H1 (cell line): ENCODE measurements around the gene ESYT1. TPM values are rescaled to one million over a fixed set of nuclear protein-coding genes. Genes with fewer than 3 reads are reported as not detected.

Experiments used
- CTCF ChIA-PET: fragments of 300-600 bp; sonication (Branson Sonifier 250); formaldehyde crosslinking; loops from one replicate; lab custom pipeline; 2021; ENCODE audit not compliant: partially characterized antibody; lab: Charles Lee
- POLR2A ChIA-PET: fragments of 300-600 bp; sonication (Branson Sonifier 250); formaldehyde crosslinking; loops from one replicate; lab custom pipeline; 2021; ENCODE audit warnings: inconsistent platforms; ENCODE audit not compliant: partially characterized antibody; lab: Charles Lee
- DNase-seq, 2 experiments: peaks; one replicate each; pipeline versions ENCODE4 v3.0.0 to v3.0.0-alpha.2; 2010 to 2022; ENCODE audit warnings: low spot score in 2 of 2, low read depth in 1 of 2, mixed read lengths in 1 of 2
- FAIRE-seq: peaks from 2 replicates; lab custom pipeline; 2011; peaks lifted over from hg19 to GRCh38; lab: Jason Lieb, UNC
- H2AFZ ChIP-seq: 2 replicates; pipeline ENCODE4 v1.8.1; 2012; ENCODE audit warnings: low read length, inconsistent platforms
- H2AK5ac ChIP-seq: 2 replicates; pipeline ENCODE4 v1.6.1; 2013; ENCODE audit warnings: low read depth, low read length
- H2BK120ac ChIP-seq: replicated peaks from 2 replicates; pipeline ENCODE3; 2013; ENCODE audit warnings: low read depth, low read length, inconsistent platforms
- H2BK12ac ChIP-seq: 2 replicates; pipeline ENCODE4 v1.6.1; 2013; ENCODE audit warnings: low read depth, low read length
- H2BK15ac ChIP-seq: 2 replicates; pipeline ENCODE4 v1.6.1; 2013; ENCODE audit warnings: low read length
- H2BK20ac ChIP-seq: 2 replicates; pipeline ENCODE4 v1.6.1; 2013; ENCODE audit warnings: low read length
- H2BK5ac ChIP-seq: 2 replicates; pipeline ENCODE4 v1.6.1; 2013; ENCODE audit warnings: low read depth, low read length
- H3K14ac ChIP-seq: 2 replicates; pipeline ENCODE4 v1.6.1; 2013; ENCODE audit warnings: inconsistent platforms; ENCODE audit not compliant: insufficient read length
- H3K18ac ChIP-seq: 2 replicates; pipeline ENCODE4 v1.6.1; 2013; ENCODE audit warnings: low read length; ENCODE audit errors: extremely low read depth
- H3K23ac ChIP-seq: 2 replicates; pipeline ENCODE4 v1.6.1; 2013; ENCODE audit warnings: inconsistent platforms; ENCODE audit not compliant: insufficient read length
- H3K23me2 ChIP-seq: 2 replicates; pipeline ENCODE4 v1.6.1; 2013; ENCODE audit warnings: low read depth, low read length
- H3K27ac ChIP-seq: 2 replicates; pipeline ENCODE4 v1.6.1; 2011; ENCODE audit warnings: low read depth, low read length, inconsistent platforms
- H3K27me3 ChIP-seq, 4 experiments: replicated peaks in 1 of 4; 1 replicate in 1 of 4; 2 replicates in 3 of 4; pipeline versions ENCODE4 v1.6.1 to v1.8.1; 2011 to 2013; ENCODE audit warnings: low read length in 3 of 4, mild to moderate bottlenecking in 3 of 4, inconsistent platforms in 2 of 4, mixed read lengths in 2 of 4, moderate library complexity in 1 of 4; ENCODE audit not compliant: control insufficient read depth in 3 of 4, insufficient read depth in 3 of 4; ENCODE audit errors: extremely low read depth in 1 of 4
- H3K36me3 ChIP-seq, 4 experiments: 2 replicates each; pipeline versions ENCODE4 v1.6.1 to v1.8.1; 2011 to 2013; ENCODE audit warnings: mild to moderate bottlenecking in 4 of 4, low read length in 3 of 4, moderate library complexity in 2 of 4, control low read depth in 1 of 4, inconsistent platforms in 1 of 4; ENCODE audit not compliant: insufficient read depth in 4 of 4, control insufficient read depth in 2 of 4
- H3K4ac ChIP-seq: replicated peaks from 2 replicates; pipeline ENCODE3; 2013; ENCODE audit warnings: low read length, low read depth, mixed read lengths, inconsistent platforms; ENCODE audit not compliant: insufficient read length
- H3K4me1 ChIP-seq, 4 experiments: replicated peaks in 1 of 4; 1 replicate in 1 of 4; 2 replicates in 3 of 4; pipeline versions ENCODE4 v1.6.1 to v1.8.1; 2011 to 2013; ENCODE audit warnings: low read length in 3 of 4, inconsistent platforms in 2 of 4, mixed read lengths in 1 of 4; ENCODE audit not compliant: insufficient read depth in 4 of 4, control insufficient read depth in 3 of 4
- H3K4me2 ChIP-seq, 2 experiments: 2 replicates each; pipeline versions ENCODE4 v1.6.1 to v1.8.1; 2011 to 2013; ENCODE audit warnings: low read depth in 2 of 2, low read length in 2 of 2, control low read depth in 1 of 2, inconsistent platforms in 1 of 2, mild to moderate bottlenecking in 1 of 2; ENCODE audit not compliant: insufficient read depth in 1 of 2
- H3K4me3 ChIP-seq, 4 experiments: fragments of 200-600, 300-600 bp in 1 of 4; sonication (generic), shearing (Covaris generic), sonication (Bioruptor Twin) in 1 of 4; 2 replicates each; pipeline versions ENCODE4 v1.5.1 to v1.8.1; 2011 to 2016; ENCODE audit warnings: low read length in 4 of 4, low read depth in 3 of 4, control low read depth in 2 of 4, inconsistent platforms in 2 of 4, mild to moderate bottlenecking in 2 of 4, mixed read lengths in 1 of 4, moderate library complexity in 1 of 4; ENCODE audit not compliant: insufficient read depth in 2 of 4; ENCODE audit errors: extremely low read depth in 1 of 4
- H3K56ac ChIP-seq: replicated peaks from 2 replicates; pipeline ENCODE3; 2013; ENCODE audit warnings: low read depth, mild to moderate bottlenecking, mixed read lengths, low read length, inconsistent platforms; ENCODE audit not compliant: insufficient read length
- H3K79me1 ChIP-seq: 2 replicates; pipeline ENCODE4 v1.6.1; 2013; ENCODE audit warnings: low read depth, low read length, control low read depth
- H3K79me2 ChIP-seq, 2 experiments: 2 replicates each; pipeline versions ENCODE4 v1.6.1 to v1.8.1; 2012 to 2013; ENCODE audit warnings: low read length in 2 of 2, mild to moderate bottlenecking in 2 of 2, inconsistent platforms in 1 of 2; ENCODE audit not compliant: insufficient read depth in 2 of 2, control insufficient read depth in 1 of 2
- H3K9ac ChIP-seq, 4 experiments: replicated peaks in 1 of 4; 1 replicate in 1 of 4; 2 replicates in 3 of 4; pipeline versions ENCODE4 v1.6.1 to v1.8.1; 2011 to 2013; ENCODE audit warnings: low read depth in 3 of 4, low read length in 3 of 4, control low read depth in 2 of 4, mild to moderate bottlenecking in 2 of 4, moderate library complexity in 2 of 4, inconsistent platforms in 1 of 4; ENCODE audit errors: extremely low read depth in 1 of 4
- H3K9me3 ChIP-seq, 2 experiments: 2 replicates each; pipeline versions ENCODE4 v1.6.1 to v1.8.1; 2012 to 2013; ENCODE audit warnings: mild to moderate bottlenecking in 2 of 2, moderate library complexity in 2 of 2, control low read depth in 1 of 2, inconsistent platforms in 1 of 2, low read depth in 1 of 2, low read length in 1 of 2, mixed read lengths in 1 of 2; ENCODE audit not compliant: insufficient read depth in 2 of 2
- H4K20me1 ChIP-seq, 2 experiments: replicated peaks in 1 of 2; 2 replicates each; pipeline versions ENCODE3 to v1.8.1; 2011 to 2013; ENCODE audit warnings: inconsistent platforms in 2 of 2, low read length in 2 of 2, mild to moderate bottlenecking in 1 of 2; ENCODE audit not compliant: insufficient read depth in 2 of 2, control insufficient read depth in 1 of 2
- H4K5ac ChIP-seq: 2 replicates; pipeline ENCODE4 v1.6.1; 2013; ENCODE audit warnings: low read length, low read depth, mixed read lengths, inconsistent platforms; ENCODE audit not compliant: insufficient read length
- H4K8ac ChIP-seq: 2 replicates; pipeline ENCODE4 v1.8.0; 2013; ENCODE audit warnings: mild to moderate bottlenecking, moderate library complexity, low read length, inconsistent platforms; ENCODE audit not compliant: insufficient read depth; ENCODE audit errors: extremely low read depth
- H4K91ac ChIP-seq: replicated peaks from 2 replicates; pipeline ENCODE3; 2013; ENCODE audit warnings: low read length, mixed read lengths, inconsistent platforms; ENCODE audit not compliant: insufficient read length
- BCL11A ChIP-seq, 2 experiments: IDR thresholded peaks; one replicate each; pipeline ENCODE4 v1.6.1; 2011; ENCODE audit warnings: low read depth in 2 of 2, low read length in 2 of 2, mild to moderate bottlenecking in 2 of 2
- CEBPB ChIP-seq: IDR thresholded peaks from 2 replicates; pipeline ENCODE4 v1.6.1; 2012; ENCODE audit warnings: low read depth, low read length
- HDAC6 ChIP-seq: IDR thresholded peaks from one replicate; pipeline ENCODE4 v1.7.1; 2012; ENCODE audit warnings: low read depth, mild to moderate bottlenecking, inconsistent platforms, low read length, moderate library complexity
- PHF8 ChIP-seq: fragments of 200-600 bp; sonication (generic); conservative IDR thresholded peaks from 2 replicates; pipeline ENCODE4 v1.7.1; 2012; ENCODE audit warnings: low read depth, mild to moderate bottlenecking, inconsistent platforms, low read length, moderate library complexity
- RXRA ChIP-seq: IDR thresholded peaks from 2 replicates; pipeline ENCODE4 v1.6.1; 2011; ENCODE audit warnings: low read depth, mild to moderate bottlenecking, low read length, moderate library complexity; ENCODE audit not compliant: insufficient read depth
- SP2 ChIP-seq: IDR thresholded peaks from 2 replicates; pipeline ENCODE4 v1.6.1; 2012; ENCODE audit warnings: mild to moderate bottlenecking, low read length, inconsistent platforms
- USF2 ChIP-seq: IDR thresholded peaks from 2 replicates; pipeline ENCODE4 v1.6.1; 2011; ENCODE audit warnings: low read length, improper control_type of control experiment
- WGBS, 2 experiments: shearing (Covaris generic) in 1 of 2; methylation state at CpG; one replicate each; pipeline versions ENCODE4 v1.1.6 to v1.1.7; 2013 to 2015; ENCODE audit warnings: low lambda C conversion rate in 2 of 2, mixed read lengths in 2 of 2, inconsistent platforms in 1 of 2, low coverage in 1 of 2, missing lambda C conversion rate in 1 of 2; ENCODE audit not compliant: insufficient replicate concordance in 2 of 2, insufficient coverage in 1 of 2, insufficient read length in 1 of 2; ENCODE audit errors: extremely low coverage in 1 of 2, missing lambda C conversion rate in 1 of 2; 5-methylcytosine and 5-hydroxymethylcytosine counted together
- polyA plus RNA-seq, 7 experiments: library from polyadenylated mRNA; depleted of rRNA in 3 of 7; stranded (reverse) in 5 of 7; unstranded in 2 of 7; fragments of >200 nt in 5 of 7; fragments of 200-250 nt in 2 of 7; gene quantifications; 1 replicate in 5 of 7; 2 replicates in 1 of 7; 4 replicates in 1 of 7; pipeline versions ENCODE4 v1.2.1 to v1.2.3, GENCODE V29; 2011 to 2013; ENCODE audit warnings: missing spikeins in 2 of 7, mixed read lengths in 2 of 7
- total RNA-seq: library from RNA; stranded (reverse); fragmentation: NEBNext Ultra II Directional; extraction: Animal tissue kit (Norgen Biotek cat#: 25700); gene quantifications from 2 replicates; pipeline ENCODE4 v1.2.1, GENCODE V29; 2021
- TF ChIP-seq, protein P1 (sequence below): IDR thresholded peaks from 2 replicates; pipeline ENCODE4 v1.6.1; 2012; ENCODE audit warnings: low read length, inconsistent platforms

ESYT1 gene
- total and polyA plus RNA-seq, 2 of the 8 experiments (the other 6 are each of a cell fraction or from before 2014, with no cell fraction given) = 86.9 to 165 TPM

DNA sequence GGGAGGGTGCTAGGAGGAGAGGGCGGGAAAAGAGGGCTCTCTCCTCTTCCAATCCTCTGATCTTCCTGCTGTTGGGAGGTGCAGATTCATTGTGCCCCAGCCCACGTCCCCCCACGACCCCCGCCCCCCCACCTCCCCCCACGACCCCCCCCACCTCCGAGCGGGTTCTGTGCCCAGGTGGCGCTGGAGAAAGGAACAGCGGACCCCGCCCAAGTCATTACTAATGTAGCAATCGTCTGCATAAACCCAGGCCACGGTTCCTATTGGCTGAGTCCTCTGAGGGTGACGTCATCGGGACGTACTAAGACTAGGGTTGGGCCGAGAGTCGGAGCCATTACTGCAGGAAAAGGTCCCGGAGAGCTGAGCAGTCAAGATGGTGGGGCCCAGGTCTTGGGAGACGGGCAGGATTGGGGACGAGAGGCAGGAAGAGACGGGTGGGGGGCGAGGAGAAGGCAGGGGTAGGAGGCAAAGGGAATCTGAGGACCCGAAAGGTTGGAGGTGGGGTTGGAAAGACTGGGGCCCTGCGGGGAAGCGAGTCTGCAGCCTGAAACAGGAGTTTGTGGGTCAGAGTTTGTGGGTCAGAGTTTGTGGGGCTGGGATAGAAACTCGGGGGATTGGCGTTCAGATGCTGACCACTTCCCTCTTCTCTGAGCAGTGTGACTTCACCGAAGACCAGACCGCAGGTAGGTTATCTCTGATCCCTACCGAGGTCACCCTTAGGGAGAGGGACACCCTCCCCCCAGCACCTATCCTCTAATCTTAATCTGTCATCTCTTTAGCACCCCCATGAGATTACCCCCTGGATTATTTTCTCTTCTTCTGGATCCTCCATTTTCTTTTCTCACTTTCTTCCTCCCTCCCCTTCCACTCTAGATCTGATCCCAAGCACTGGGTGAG lies 30.2 kb downstream of the ESYT1 start, which contains the start of gene MYL6:
Gene MYL6, plus strand, starts transcription at position 331 of the 897 bp plus-strand sequence. Its CDS starts 43 bp downstream, at position 374.
- H3K9me3 ChIP-seq = no peaks in the 10 kb centered on the region
- H3K56ac ChIP-seq = peak within 1 kb of the TSS; percentile 5
- peak within 1 kb of the TSS; percentile 5 for H3K4ac ChIP-seq
- H4K5ac ChIP-seq = peak within 1 kb of the TSS; percentile 95
- H3K79me1 ChIP-seq = peaks cover 5% of the 10 kb centered on the region; the same call in 1 of the 2 replicates
- ChIA-PET POLR2A (interaction anchor here (0.7 to 15.6 kb wide), 32 partner anchors 21 to 531 kb away, joined by 3 to 656 read pairs (median 4); partner anchors contain the start of genes ANKRD52, COQ10A, IL23A and PA2G4), CTCF (interaction anchor here (0.8 to 2.2 kb wide), 9 partner anchors 10 to 63 kb away, joined by 3 to 9 read pairs (median 5); partner anchors contain the start of genes RNF41 and SMARCC2)
- no peak within 1 kb of the TSS for H2BK120ac ChIP-seq
- peak within 1 kb of the TSS; percentile 79 for H3K18ac ChIP-seq
- H3K36me3 ChIP-seq = peaks cover 27 to 54% (median 36%) of the 10 kb centered on the region in 4 experiments
- H4K20me1 ChIP-seq = peaks cover 11 to 19% of the 10 kb centered on the region in 2 experiments
- DNase-seq (peak; percentile 88 to 91), FAIRE-seq (peak; percentile 45)
- peak within 1 kb of the TSS; percentile 89 for H2BK12ac ChIP-seq
- H2BK20ac ChIP-seq = no peak within 1 kb of the TSS
- H2AK5ac ChIP-seq = peak within 1 kb of the TSS; percentile 79
- peak within 1 kb of the TSS; percentile 92 to 99 (median 96) for H3K9ac ChIP-seq
- H2AFZ ChIP-seq = no peak within 1 kb of the TSS
- H3K14ac ChIP-seq = peak within 1 kb of the TSS; percentile 19
- peak within 1 kb of the TSS; percentile 97 for H4K91ac ChIP-seq
- WGBS, 2 experiments = 2% methylated on average over 27 of the region's 30 CpGs; no CpG with 5 or more reads in 1 of the 2 experiments
- H3K23ac ChIP-seq = no peak within 1 kb of the TSS
- no peaks in the 10 kb centered on the region for H3K27me3 ChIP-seq
- peak within 1 kb of the TSS; percentile 63 to 97 (median 93) for H3K4me3 ChIP-seq
- H3K79me2 ChIP-seq = peaks cover 3 to 25% of the 10 kb centered on the region in 2 experiments
- peak within 1 kb of the TSS; percentile 87; the same call in 1 of the 2 replicates for H4K8ac ChIP-seq
- H3K23me2 ChIP-seq = peaks cover 19% of the 10 kb centered on the region
- peak within 1 kb of the TSS; percentile 77 to 92 for H3K4me2 ChIP-seq
- H3K27ac ChIP-seq = peak within 1 kb of the TSS; percentile 99
- H2BK5ac ChIP-seq = peak within 1 kb of the TSS; percentile 93
- peak within 1 kb of the TSS; percentile 55 for H2BK15ac ChIP-seq
- H3K4me1 ChIP-seq = peaks cover 8 to 37% (median 22%) of the 10 kb centered on the region in 4 experiments
- TF ChIP-seq RXRA (no peak), HDAC6 (no peak), PHF8 (peak; percentile 75), BCL11A (IDR thresholded peaks at IDR 0.05; ENCODE audit: low read depth in 2 of 2, low read length in 2 of 2) (no peak), SP2 (no peak), CEBPB (peak; percentile 88), USF2 (no peak)
- TF ChIP-seq, protein P1, sequence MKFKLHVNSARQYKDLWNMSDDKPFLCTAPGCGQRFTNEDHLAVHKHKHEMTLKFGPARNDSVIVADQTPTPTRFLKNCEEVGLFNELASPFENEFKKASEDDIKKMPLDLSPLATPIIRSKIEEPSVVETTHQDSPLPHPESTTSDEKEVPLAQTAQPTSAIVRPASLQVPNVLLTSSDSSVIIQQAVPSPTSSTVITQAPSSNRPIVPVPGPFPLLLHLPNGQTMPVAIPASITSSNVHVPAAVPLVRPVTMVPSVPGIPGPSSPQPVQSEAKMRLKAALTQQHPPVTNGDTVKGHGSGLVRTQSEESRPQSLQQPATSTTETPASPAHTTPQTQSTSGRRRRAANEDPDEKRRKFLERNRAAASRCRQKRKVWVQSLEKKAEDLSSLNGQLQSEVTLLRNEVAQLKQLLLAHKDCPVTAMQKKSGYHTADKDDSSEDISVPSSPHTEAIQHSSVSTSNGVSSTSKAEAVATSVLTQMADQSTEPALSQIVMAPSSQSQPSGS = peak; percentile 96
